GM12892 (cell line): ENCODE results near the gene SSUH2.

Source experiments
- DNase-seq: peaks from one replicate; pipeline ENCODE4 v3.0.0; 2011; ENCODE audit not compliant: insufficient read length
- FAIRE-seq: peaks from 2 replicates; lab custom pipeline; 2011; peaks lifted over from hg19 to GRCh38; lab: Jason Lieb, UNC
- POLR2A ChIP-seq: IDR thresholded peaks from 2 replicates; pipeline ENCODE4 v1.6.1; 2011; ENCODE audit warnings: low read depth, low read length, control low read depth
- POLR2AphosphoS5 ChIP-seq: IDR thresholded peaks from 2 replicates; pipeline ENCODE4 v1.6.1; 2011; ENCODE audit warnings: low read depth, low read length, control low read depth
- TAF1 ChIP-seq: IDR thresholded peaks from 2 replicates; pipeline ENCODE4 v1.6.1; 2011; ENCODE audit warnings: low read depth, mild to moderate bottlenecking, control low read depth, low read length, borderline replicate concordance

SSUH2 gene

DNA sequence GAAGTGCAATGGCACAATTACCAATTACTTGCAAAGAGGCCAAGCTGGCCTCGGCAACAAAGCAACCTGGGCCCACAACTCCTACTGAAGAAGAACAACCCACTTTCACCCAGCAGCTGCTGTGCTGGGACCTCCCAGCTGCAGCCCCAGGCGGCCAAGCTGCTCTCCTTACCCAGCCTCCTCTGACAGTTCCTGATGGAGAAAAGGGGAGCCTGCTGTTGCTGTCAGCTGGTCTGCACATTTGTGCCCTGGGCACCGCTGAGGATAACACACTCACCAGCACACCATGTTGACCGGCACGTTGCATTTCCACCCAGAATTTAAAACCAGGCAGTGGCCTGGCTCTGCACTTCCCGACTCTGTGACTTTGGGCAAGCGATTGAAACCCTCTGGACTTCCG, 33.6 kb downstream of the SSUH2 start:
- no peak for TF ChIP-seq POLR2A
- no peak for TF ChIP-seq TAF1
- TF ChIP-seq POLR2AphosphoS5: no peak
- DNase-seq (no peak), FAIRE-seq (no peak)

DNA sequence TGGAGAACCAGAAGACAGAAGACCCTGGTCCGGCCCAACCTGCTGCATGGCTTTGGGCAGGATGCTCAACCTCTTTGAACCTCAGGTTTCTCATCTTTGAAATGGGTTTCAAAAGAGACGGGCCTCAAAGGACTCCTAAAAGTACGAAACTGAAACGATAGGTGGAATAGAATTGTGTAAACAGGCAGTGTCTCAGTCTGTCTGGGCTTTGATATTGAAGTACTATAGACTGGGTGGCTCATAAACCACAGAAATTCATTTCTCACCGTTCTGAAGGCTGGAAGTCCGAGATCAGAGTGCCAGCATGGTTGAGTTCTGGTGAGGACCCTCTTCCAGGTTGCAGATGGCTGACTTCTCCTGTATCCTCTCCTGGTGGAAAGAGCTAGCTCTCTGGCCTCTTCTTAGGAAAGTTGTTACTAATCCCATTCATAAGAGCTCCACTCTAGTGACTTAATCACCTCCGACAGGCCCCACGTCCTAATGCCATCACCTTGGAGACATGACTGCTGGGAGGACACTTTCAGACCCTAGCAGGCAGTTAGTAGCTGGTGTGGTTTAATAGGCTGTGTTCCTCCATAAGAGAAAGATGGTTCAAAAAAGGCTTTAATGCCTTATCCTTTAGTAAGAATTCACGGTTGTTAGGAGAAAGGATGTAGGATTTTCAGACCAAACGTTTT, 35.7 kb downstream of the SSUH2 start:
- FAIRE-seq: no peak
- no peak for TF ChIP-seq TAF1
- TF ChIP-seq POLR2AphosphoS5: no peak
- TF ChIP-seq POLR2A: no peak
- DNase-seq: no peak

DNA sequence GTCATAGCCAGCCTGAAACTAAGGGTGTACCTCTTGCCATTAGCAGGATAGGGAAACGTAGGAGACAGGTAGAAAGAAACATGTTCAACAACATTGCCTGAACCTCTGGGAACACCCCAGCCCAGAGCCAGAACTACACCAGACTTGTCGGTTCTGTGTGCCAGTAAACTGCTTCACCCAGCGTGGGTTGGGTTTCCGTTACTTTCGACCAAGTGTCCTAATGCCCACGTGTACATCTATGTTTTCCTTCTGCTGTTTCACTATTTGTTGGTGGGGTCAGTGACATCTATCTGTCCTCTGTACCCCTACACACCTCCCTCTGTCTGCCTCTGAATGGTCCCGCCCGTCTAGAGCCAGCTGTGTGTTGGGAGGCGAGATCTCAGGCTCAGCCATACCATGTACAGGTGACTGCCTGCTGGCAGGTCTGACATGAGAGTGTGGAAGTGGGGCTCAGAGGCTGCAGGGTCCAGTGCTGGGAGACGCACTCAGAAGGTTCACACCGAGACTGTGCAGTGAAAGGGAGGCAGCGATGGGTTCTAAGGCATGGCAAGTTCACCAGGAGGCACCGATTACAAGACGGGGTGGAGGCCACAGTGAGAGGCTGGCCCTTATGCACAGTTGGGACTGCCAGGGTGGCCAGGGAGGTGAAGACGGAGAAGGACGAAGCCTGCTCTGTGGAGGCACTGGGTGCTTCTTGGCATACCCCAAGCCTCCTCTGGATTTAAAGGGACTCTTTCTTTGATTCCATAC, 36.4 kb downstream of the SSUH2 start:
- TF ChIP-seq TAF1 (no peak), POLR2AphosphoS5 (no peak), POLR2A (no peak)
- DNase-seq: no peak
- FAIRE-seq: no peak

- no peak for FAIRE-seq
- DNase-seq: no peak
- no peak for TF ChIP-seq TAF1
- no peak for TF ChIP-seq POLR2AphosphoS5
Measured at GRCh38 chr3:8607234-8608040, 37.2 kb downstream of the SSUH2 start.

- DNase-seq (no peak), FAIRE-seq (no peak)
- TF ChIP-seq TAF1: no peak
- no peak for TF ChIP-seq POLR2AphosphoS5
- no peak for TF ChIP-seq POLR2A
Measured at GRCh38 chr3:8606701-8607231, 37.8 kb downstream of the SSUH2 start.

- no peak for DNase-seq
- no peak for FAIRE-seq
- no peak for TF ChIP-seq TAF1
Measured at GRCh38 chr3:8604988-8605387, 39.6 kb downstream of the SSUH2 start.

GRCh38 chr3:8604006-8604405, 40.6 kb downstream of the SSUH2 start:
- DNase-seq (no peak), FAIRE-seq (no peak)
- TF ChIP-seq POLR2AphosphoS5 (no peak), POLR2A (no peak), TAF1 (no peak)

- FAIRE-seq: no peak
Measured at GRCh38 chr3:8603115-8603710, 41.4 kb downstream of the SSUH2 start.

GRCh38 chr3:8600457-8600856, 44.1 kb downstream of the SSUH2 start:
- DNase-seq: no peak
- no peak for TF ChIP-seq TAF1
- FAIRE-seq: no peak

More at GRCh38 chr3:8603115-8603710, 41.4 kb downstream of the SSUH2 start:
- TF ChIP-seq POLR2A: no peak
- DNase-seq: no peak

DNA sequence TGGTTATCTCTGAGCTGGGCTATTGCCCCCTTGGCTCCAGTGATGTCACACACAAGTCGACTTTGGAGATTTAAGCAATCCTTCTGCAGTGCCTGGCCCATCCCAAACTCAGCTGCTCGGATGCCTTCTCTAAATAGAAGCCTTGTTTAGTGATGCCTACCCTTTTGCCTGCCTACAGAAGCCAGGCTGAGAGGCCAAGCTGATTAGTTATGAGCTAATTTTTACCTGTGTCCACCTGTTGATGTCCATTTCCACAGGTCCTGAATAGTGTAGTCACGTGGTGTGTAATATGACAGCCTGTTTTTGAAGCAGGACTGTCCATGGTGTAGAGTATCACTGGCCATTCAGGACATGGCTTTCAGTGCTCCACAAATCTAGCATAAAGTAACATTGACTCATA, 45.5 kb downstream of the SSUH2 start:
- FAIRE-seq: no peak
- DNase-seq: no peak
- TF ChIP-seq POLR2A: no peak
- no peak for TF ChIP-seq POLR2AphosphoS5
- TF ChIP-seq TAF1: no peak

DNA sequence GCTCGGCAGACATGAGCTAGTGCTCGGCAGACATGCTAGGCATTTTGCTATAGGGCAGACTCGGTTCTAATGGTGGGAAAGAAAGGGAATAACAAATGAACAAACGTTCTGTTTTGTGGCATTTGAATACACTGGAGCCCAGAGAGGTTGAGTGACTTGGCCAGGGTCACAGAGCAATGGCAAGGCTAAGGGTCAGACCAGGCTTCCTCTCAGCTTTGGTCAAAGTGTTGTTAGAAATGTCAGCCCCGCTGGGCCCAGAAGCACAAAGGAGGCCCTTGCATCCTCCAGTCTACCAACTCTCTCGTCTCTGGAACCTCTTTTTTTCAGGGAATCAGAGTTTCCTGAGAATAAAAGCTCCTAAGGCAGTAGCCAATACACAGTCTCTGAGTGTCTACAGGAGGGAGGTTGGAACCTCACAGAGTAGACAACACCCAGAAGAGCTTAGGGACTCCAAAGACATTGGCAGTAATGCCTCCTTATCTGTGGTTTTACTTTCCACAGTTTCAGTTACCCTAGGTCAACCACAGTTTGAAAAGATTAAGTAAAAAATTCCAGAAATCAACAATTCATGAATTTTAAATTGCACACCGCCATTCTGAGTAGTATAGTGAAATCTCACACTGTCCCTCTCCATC, 47.3 kb downstream of the SSUH2 start:
- FAIRE-seq (no peak), DNase-seq (no peak)
- TF ChIP-seq POLR2AphosphoS5 (no peak), POLR2A (no peak), TAF1 (no peak)
